Measurements from ENCODE around the gene OSBPL9.

DNA sequence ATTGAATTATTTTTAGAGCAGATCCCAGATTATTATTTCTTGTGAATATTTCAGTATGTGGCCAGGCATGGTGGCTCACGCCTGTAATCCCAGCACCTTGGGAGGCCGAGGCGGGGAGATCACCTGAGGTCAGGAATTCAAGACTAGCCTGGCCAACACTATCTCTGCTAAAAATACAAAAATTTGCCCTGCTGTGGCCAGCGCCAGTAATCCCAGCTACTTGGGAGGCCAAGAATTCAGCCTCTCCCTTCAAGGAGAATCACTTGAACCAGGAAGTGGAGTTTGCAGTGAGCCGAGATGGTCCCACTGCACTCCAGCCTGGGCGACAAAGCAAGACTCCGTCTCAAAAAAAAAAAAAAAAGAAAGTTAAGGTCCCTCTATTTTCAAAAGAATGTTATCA, 4.3 kb downstream of the OSBPL9 start:
- TF ChIP-seq, protein P1, sequence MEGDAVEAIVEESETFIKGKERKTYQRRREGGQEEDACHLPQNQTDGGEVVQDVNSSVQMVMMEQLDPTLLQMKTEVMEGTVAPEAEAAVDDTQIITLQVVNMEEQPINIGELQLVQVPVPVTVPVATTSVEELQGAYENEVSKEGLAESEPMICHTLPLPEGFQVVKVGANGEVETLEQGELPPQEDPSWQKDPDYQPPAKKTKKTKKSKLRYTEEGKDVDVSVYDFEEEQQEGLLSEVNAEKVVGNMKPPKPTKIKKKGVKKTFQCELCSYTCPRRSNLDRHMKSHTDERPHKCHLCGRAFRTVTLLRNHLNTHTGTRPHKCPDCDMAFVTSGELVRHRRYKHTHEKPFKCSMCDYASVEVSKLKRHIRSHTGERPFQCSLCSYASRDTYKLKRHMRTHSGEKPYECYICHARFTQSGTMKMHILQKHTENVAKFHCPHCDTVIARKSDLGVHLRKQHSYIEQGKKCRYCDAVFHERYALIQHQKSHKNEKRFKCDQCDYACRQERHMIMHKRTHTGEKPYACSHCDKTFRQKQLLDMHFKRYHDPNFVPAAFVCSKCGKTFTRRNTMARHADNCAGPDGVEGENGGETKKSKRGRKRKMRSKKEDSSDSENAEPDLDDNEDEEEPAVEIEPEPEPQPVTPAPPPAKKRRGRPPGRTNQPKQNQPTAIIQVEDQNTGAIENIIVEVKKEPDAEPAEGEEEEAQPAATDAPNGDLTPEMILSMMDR (IDR thresholded peaks at IDR 0.05), result no peak
- TF ChIP-seq POLR2A (IDR thresholded peaks at IDR 0.05), result no peak
